BJ (cell line): Measurements from ENCODE around the gene FOXN3. TPM values are rescaled to one million over a fixed set of nuclear protein-coding genes. Genes with fewer than 3 reads are reported as not detected.

ENCODE experiments used
- CTCF ChIA-PET: fragments of 350-600 bp; formaldehyde crosslinking; extraction: SDS; loops from one replicate; lab custom pipeline; 2021; ENCODE audit warnings: antibody characterized with exemption, inconsistent platforms; lab: Yijun Ruan, JAX
- POLR2A ChIA-PET: fragments of 300-600 bp; sonication (Branson Sonifier 250); formaldehyde crosslinking; extraction: SDS; loops from one replicate; lab custom pipeline; 2021; ENCODE audit warnings: antibody characterized with exemption; lab: Charles Lee
- DNase-seq: peaks from one replicate; pipeline ENCODE4 v3.0.0-alpha.2; 2011; ENCODE audit warnings: low read depth
- H3K27me3 ChIP-seq: 2 replicates; pipeline ENCODE4 v1.6.0; 2011; ENCODE audit warnings: low read length; ENCODE audit not compliant: control insufficient read depth, insufficient read depth
- H3K36me3 ChIP-seq: 2 replicates; pipeline ENCODE4 v1.5.1; 2011; ENCODE audit warnings: low read length; ENCODE audit not compliant: control insufficient read depth, insufficient read depth
- H3K4me3 ChIP-seq: 2 replicates; pipeline ENCODE4 v1.5.1; 2011; ENCODE audit warnings: low read depth, mild to moderate bottlenecking, control low read depth, low read length
- CTCF ChIP-seq: IDR thresholded peaks from 2 replicates; pipeline ENCODE4 v1.5.1; 2011; ENCODE audit warnings: low read depth, mild to moderate bottlenecking, control low read depth, inconsistent platforms, low read length, moderate library complexity; ENCODE audit not compliant: insufficient read depth
- polyA plus RNA-seq: library from polyadenylated mRNA; depleted of rRNA; stranded (reverse); fragments of >200 nt; gene quantifications from 2 replicates; pipeline ENCODE4 v1.2.3, GENCODE V29; 2011

Gene FOXN3
- polyA plus RNA-seq, 1 experiment: 30.2 TPM

- Histone ChIP-seq H3K4me3 (no peak overlapping the region), H3K27me3 (no peaks in the 10 kb centered on the region), H3K36me3 (peaks cover 3% of the 10 kb centered on the region)
- POLR2A ChIA-PET: no interaction called here
- no peak for TF ChIP-seq CTCF
- DNase-seq: no peak
- CTCF ChIA-PET: no interaction called here
Measured at GRCh38 chr14:89288114-89288513, 128.9 kb downstream of the FOXN3 start.

- POLR2A ChIA-PET: no interaction called here
- H3K4me3 ChIP-seq: no peak overlapping the region
- no peak for DNase-seq
- CTCF ChIA-PET: interaction anchor here (1.2 kb wide), 1 partner anchor 8 kb away, joined by 4 read pairs; no protein-coding TSS in a partner anchor
- H3K27me3 ChIP-seq: no peaks in the 10 kb centered on the region
- H3K36me3 ChIP-seq: no peaks in the 10 kb centered on the region; the same call in 1 of the 2 replicates
- no peak for TF ChIP-seq CTCF
Measured at GRCh38 chr14:89284333-89285058, 132.5 kb downstream of the FOXN3 start.

- no peak for DNase-seq
Measured at GRCh38 chr14:89283327-89284060, 133.5 kb downstream of the FOXN3 start.

GRCh38 chr14:89282191-89282590 is 134.8 kb downstream of the FOXN3 start:
- DNase-seq: no peak
- CTCF ChIA-PET: interaction anchor here (1.1 to 1.8 kb wide), 2 partner anchors 16 to 22 kb away, joined by 3 to 5 read pairs; no protein-coding TSS in a partner anchor
- no peak for TF ChIP-seq CTCF
- H3K36me3 ChIP-seq: no peaks in the 10 kb centered on the region; the same call in 1 of the 2 replicates
- H3K27me3 ChIP-seq: no peaks in the 10 kb centered on the region
- POLR2A ChIA-PET: no interaction called here
- H3K4me3 ChIP-seq: no peak overlapping the region

More at GRCh38 chr14:89283327-89284060, 133.5 kb downstream of the FOXN3 start:
- ChIA-PET POLR2A (interaction anchor here (0.5 kb wide), 1 partner anchor 253 kb away, joined by 3 read pairs; no protein-coding TSS in a partner anchor), CTCF (interaction anchor here (1.8 kb wide), 1 partner anchor 23 kb away, joined by 5 read pairs; no protein-coding TSS in a partner anchor)
- H3K4me3 ChIP-seq: no peak overlapping the region
- no peaks in the 10 kb centered on the region for H3K27me3 ChIP-seq
- H3K36me3 ChIP-seq: no peaks in the 10 kb centered on the region; the same call in 1 of the 2 replicates
- no peak for TF ChIP-seq CTCF

GRCh38 chr14:89280600-89280999 is 136.4 kb downstream of the FOXN3 start:
- no peak overlapping the region for H3K4me3 ChIP-seq
- H3K36me3 ChIP-seq: no peaks in the 10 kb centered on the region; the same call in 1 of the 2 replicates
- H3K27me3 ChIP-seq: no peaks in the 10 kb centered on the region
- CTCF ChIA-PET: interaction anchor here (0.5 kb wide), 1 partner anchor 187 kb away, joined by 5 read pairs; no protein-coding TSS in a partner anchor
- DNase-seq: no peak
- POLR2A ChIA-PET: no interaction called here
- no peak for TF ChIP-seq CTCF
